ENCODE data around the gene DNAH2. TPM values are rescaled to one million over a fixed set of nuclear protein-coding genes. Genes with fewer than 3 reads are reported as not detected.

The DNAH2 gene
- total and polyA plus RNA-seq, 9 of the 15 experiments (the other 6 are each of a cell fraction or from before 2014, with no cell fraction given): 0.03 TPM; not detected in 8

- H3K4me2 ChIP-seq (ENCODE audit: insufficient read depth, low read length): peak overlapping the region; percentile 88
- WGBS (ENCODE audit: insufficient coverage, low coverage, missing lambda C conversion rate): 2% methylated on average over 9 of the region's 20 CpGs
- intact Hi-C loops (cut with micrococcal nuclease): loop anchor here (2.0 to 10.0 kb wide), 3 partner anchors 22 to 290 kb away; partner anchors contain the start of genes HES7 and NAA38
- ATAC-seq (peak; percentile 3; the same call in 2 of the 3 replicates), DNase-seq (ENCODE audit: extremely low read depth in 1 of 4, low spot score in 3 of 4) (peak; percentile 28 to 64 (median 32)), FAIRE-seq (no peak)
- peaks cover 11 to 17% of the 10 kb centered on the region in 2 experiments; a peak in 4 of 5 replicates for H3K27me3 ChIP-seq (ENCODE audit: control insufficient read depth in 2 of 2, insufficient read depth in 2 of 2, low read length in 2 of 2)
- peaks cover 12% of the 10 kb centered on the region for H3K79me2 ChIP-seq (ENCODE audit: control insufficient read depth, insufficient read depth, low read length)
- no peaks in the 10 kb centered on the region for H3K9me3 ChIP-seq (replicated peaks; ENCODE audit: control insufficient read depth, insufficient read depth, low read depth, low read length)
- in situ Hi-C loops (cut with MboI): no loop called here
- H3K4me3 ChIP-seq: peak overlapping the region; percentile 65
- CTCF ChIA-PET (ENCODE audit: low intra/inter-chr PET ratio): no interaction called here
- H3K4me1 ChIP-seq (replicated peaks in 1 of 2; ENCODE audit: control insufficient read depth in 2 of 2, insufficient read depth in 2 of 2, low read length in 2 of 2): peaks cover 28 to 50% of the 10 kb centered on the region in 2 experiments
- no peaks in the 10 kb centered on the region for H4K20me1 ChIP-seq (replicated peaks; ENCODE audit: control insufficient read depth, insufficient read depth, low read length)
- POLR2A ChIA-PET: interaction anchor here (0.6 to 1.0 kb wide), 3 partner anchors 9 to 514 kb away, joined by 3 to 4 read pairs (median 3); partner anchors contain the start of gene TP53
- no peak for TF ChIP-seq NR2C2 (CRISPR knock-in tag; IDR thresholded peaks at IDR 0.05)
- peak; percentile 45 for TF ChIP-seq NR2C2 (tag; IDR thresholded peaks at IDR 0.05)
- TF ChIP-seq TSHZ1 (CRISPR knock-in tag; IDR thresholded peaks at IDR 0.05): no peak
- TF ChIP-seq SMARCE1 (IDR thresholded peaks at IDR 0.05): 0 out of 2 replicates have a peak, but pooled peaks have one; percentile 19
- no peak for TF ChIP-seq ZNF511 (CRISPR knock-in tag; IDR thresholded peaks at IDR 0.05)
- TF ChIP-seq ZFP36 (IDR thresholded peaks at IDR 0.05; ENCODE audit: low read depth, low read length, partially characterized antibody): no peak
- peak; percentile 45 for TF ChIP-seq PRDM10 (IDR thresholded peaks at IDR 0.05; ENCODE audit: partially characterized antibody)
- no peak for TF ChIP-seq ZNF324 (CRISPR knock-in tag; IDR thresholded peaks at IDR 0.05)
- peak; percentile 80 for TF ChIP-seq ESRRA (IDR thresholded peaks at IDR 0.05; ENCODE audit: borderline replicate concordance, low read depth)
- TF ChIP-seq SMAD4 (CRISPR knock-in tag; conservative IDR thresholded peaks at IDR 0.05): peak; percentile 66
- no TSS peak for BruUV-seq (replicated peaks)
- peak overlapping the region; percentile 34 to 91; a peak in 3 of 4 replicates for H3K9ac ChIP-seq (ENCODE audit: insufficient read depth in 1 of 2, low read depth in 2 of 2, low read length in 2 of 2)
- H3K36me3 ChIP-seq (ENCODE audit: control insufficient read depth, insufficient read depth, low read length): no peaks in the 10 kb centered on the region
- H3K9me1 ChIP-seq (ENCODE audit: control insufficient read depth, insufficient read depth, low read length): no peaks in the 10 kb centered on the region
- H3K27ac ChIP-seq (ENCODE audit: extremely low read depth, low read depth, low read length): no peak overlapping the region; the same call in 1 of the 3 replicates
- peak overlapping the region; percentile 87 for H2AFZ ChIP-seq (ENCODE audit: low read depth, low read length)
Measured at GRCh38 chr17:7834542-7834956, 117.0 kb downstream of the DNAH2 start.

Data from K562 (cell line).